A673 (cell line): Measurements from ENCODE around the gene BMP5. TPM values are rescaled to one million over a fixed set of nuclear protein-coding genes. Genes with fewer than 3 reads are reported as not detected.

Source experiments
- BruUV-seq: library from RNA; stranded (reverse); fragments of 400-500 nt; replicated peaks from 2 replicates; lab custom pipeline; 2021; lab: Mats Ljungman, UMichigan
- CTCF ChIA-PET: fragments of 300-600 bp; sonication (Branson Sonifier 250); formaldehyde crosslinking; loops from one replicate; lab custom pipeline; 2022; ENCODE audit warnings: antibody characterized with exemption; lab: Charles Lee
- POLR2A ChIA-PET: fragments of 300-600 bp; sonication (Branson Sonifier 250); formaldehyde crosslinking; loops from one replicate; lab custom pipeline; 2022; ENCODE audit warnings: antibody characterized with exemption; ENCODE audit not compliant: low non-redundant PET; lab: Charles Lee
- DNase-seq: peaks from one replicate; pipeline ENCODE4 v3.0.0-alpha.2; 2015; ENCODE audit warnings: low spot score
- H3K27ac ChIP-seq: fragments of 200-600 bp; sonication (generic); 2 replicates; pipeline ENCODE4 v1.5.1; 2016; ENCODE audit warnings: mixed run types, low read depth, mild to moderate bottlenecking, mixed read lengths, antibody characterized with exemption, low read length; ENCODE audit not compliant: poor library complexity, severe bottlenecking
- H3K27me3 ChIP-seq: fragments of 200-600 bp; sonication (generic); replicated peaks from 2 replicates; pipeline ENCODE4 v1.6.1; 2017; ENCODE audit warnings: mixed run types, low read depth, mild to moderate bottlenecking, mixed read lengths, antibody characterized with exemption, low read length; ENCODE audit not compliant: insufficient read depth, poor library complexity
- H3K36me3 ChIP-seq: fragments of 200-600 bp; sonication (generic); 2 replicates; pipeline ENCODE4 v1.6.1; 2016; ENCODE audit warnings: mixed run types, mild to moderate bottlenecking, mixed read lengths, antibody characterized with exemption, low read length; ENCODE audit not compliant: insufficient read depth, poor library complexity, severe bottlenecking
- H3K4me1 ChIP-seq: fragments of 200-600 bp; sonication (generic); 2 replicates; pipeline ENCODE4 v1.6.1; 2017; ENCODE audit warnings: mixed run types, mild to moderate bottlenecking, mixed read lengths, antibody characterized with exemption, low read length; ENCODE audit not compliant: insufficient read depth, poor library complexity, severe bottlenecking
- H3K4me3 ChIP-seq: fragments of 200-600 bp; sonication (generic); 2 replicates; pipeline ENCODE4 v1.5.1; 2016; ENCODE audit warnings: low read depth, mixed run types, mild to moderate bottlenecking, mixed read lengths, low read length; ENCODE audit not compliant: poor library complexity, severe bottlenecking
- H3K9me3 ChIP-seq: fragments of 200-600 bp; sonication (generic); 2 replicates; pipeline ENCODE4 v1.6.1; 2016; ENCODE audit warnings: mixed run types, low read depth, mild to moderate bottlenecking, mixed read lengths, antibody characterized with exemption, low read length; ENCODE audit not compliant: poor library complexity, severe bottlenecking
- EZH2 ChIP-seq: fragments of 200-600 bp; sonication (generic); IDR thresholded peaks from 2 replicates; pipeline ENCODE4 v1.6.1; 2017; ENCODE audit warnings: borderline replicate concordance, low read depth, mild to moderate bottlenecking, mixed read lengths, antibody characterized with exemption, low read length; ENCODE audit not compliant: poor library complexity, severe bottlenecking
- intact Hi-C: fragments of 100-400 bp; cut with micrococcal nuclease; formaldehyde crosslinking; loops from one replicate; pipeline ENCODE4 v1.10.0; 2022; ENCODE audit not compliant: unreplicated experiment
- total RNA-seq: library from RNA; stranded (reverse); gene quantifications from 2 replicates; pipeline ENCODE4 v1.2.3, GENCODE V29; 2021
- TF ChIP-seq, protein P1 (sequence below): fragments of 300-800, 200-600 bp; sonication (generic); conservative IDR thresholded peaks from 2 replicates; pipeline ENCODE4 v1.5.1; 2017; ENCODE audit warnings: low read depth, mild to moderate bottlenecking, antibody characterized with exemption, low read length, moderate library complexity, mixed read lengths

Gene BMP5
- total RNA-seq, 1 experiment from 2014 or later = 0.49 TPM

DNA sequence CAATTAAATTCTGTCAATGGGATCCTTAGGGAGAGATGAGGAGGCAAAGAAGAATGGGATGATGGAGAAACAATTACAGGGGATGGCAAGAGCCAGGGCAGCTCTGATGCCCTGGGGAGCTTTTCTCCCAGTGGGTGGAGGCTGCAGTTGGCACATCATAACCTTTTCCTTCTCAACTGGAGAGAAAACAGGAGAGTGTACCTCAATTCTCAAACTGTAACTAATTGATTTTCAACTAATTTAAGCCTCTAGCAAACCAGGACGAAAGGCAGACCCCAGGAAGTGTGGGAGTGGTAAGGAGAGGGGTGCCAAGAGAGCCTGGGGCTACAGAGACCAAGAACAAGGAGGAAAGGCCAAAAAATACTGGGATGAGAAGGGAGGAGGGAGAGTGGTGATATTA is 5.7 kb downstream of the BMP5 start:
- intact Hi-C loops = no loop called here
- H3K4me3 ChIP-seq = no peak overlapping the region
- POLR2A ChIA-PET = no interaction called here

DNA sequence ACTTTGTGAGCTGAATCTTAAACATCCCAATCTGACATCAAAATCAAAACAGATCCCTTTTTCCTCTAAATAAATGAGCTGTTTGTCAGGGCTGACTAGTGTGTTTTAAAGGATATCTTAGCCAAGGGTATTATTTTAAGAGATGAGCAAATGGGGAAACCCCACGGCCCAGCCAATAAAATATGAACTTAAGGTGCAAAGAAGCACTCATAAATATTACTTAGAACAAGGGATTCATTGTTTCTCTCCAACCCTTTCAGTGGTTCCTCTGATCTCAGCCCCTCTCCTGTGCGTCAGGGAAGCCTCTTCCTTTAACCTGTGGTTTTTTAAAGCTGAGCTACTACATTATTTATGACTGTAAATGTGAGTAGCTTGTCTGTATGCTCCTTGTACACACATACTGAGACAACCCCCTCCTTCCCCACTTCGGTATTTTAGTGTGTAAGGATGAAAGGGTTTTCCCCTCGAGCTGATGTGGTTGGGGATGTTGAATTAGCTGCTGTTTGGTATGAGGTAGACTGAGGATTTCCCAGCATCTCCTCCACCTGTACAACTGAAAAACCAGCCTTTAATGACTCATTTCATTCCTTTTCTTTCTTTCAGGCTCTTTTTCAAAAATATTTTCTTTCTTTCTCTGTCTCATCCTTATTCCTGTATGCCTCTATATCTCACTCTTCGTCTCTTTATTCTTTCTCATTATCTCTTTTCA is 6.5 kb downstream of the BMP5 start:
- H3K4me3 ChIP-seq = no peak overlapping the region
- H3K27me3 ChIP-seq = no peaks in the 10 kb centered on the region
- H3K9me3 ChIP-seq = no peaks in the 10 kb centered on the region
- peak; percentile 18 for DNase-seq
- H3K27ac ChIP-seq = no peak overlapping the region
- no peak for TF ChIP-seq EZH2
- TF ChIP-seq, protein P1, sequence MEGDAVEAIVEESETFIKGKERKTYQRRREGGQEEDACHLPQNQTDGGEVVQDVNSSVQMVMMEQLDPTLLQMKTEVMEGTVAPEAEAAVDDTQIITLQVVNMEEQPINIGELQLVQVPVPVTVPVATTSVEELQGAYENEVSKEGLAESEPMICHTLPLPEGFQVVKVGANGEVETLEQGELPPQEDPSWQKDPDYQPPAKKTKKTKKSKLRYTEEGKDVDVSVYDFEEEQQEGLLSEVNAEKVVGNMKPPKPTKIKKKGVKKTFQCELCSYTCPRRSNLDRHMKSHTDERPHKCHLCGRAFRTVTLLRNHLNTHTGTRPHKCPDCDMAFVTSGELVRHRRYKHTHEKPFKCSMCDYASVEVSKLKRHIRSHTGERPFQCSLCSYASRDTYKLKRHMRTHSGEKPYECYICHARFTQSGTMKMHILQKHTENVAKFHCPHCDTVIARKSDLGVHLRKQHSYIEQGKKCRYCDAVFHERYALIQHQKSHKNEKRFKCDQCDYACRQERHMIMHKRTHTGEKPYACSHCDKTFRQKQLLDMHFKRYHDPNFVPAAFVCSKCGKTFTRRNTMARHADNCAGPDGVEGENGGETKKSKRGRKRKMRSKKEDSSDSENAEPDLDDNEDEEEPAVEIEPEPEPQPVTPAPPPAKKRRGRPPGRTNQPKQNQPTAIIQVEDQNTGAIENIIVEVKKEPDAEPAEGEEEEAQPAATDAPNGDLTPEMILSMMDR = no peak
- H3K4me1 ChIP-seq = peaks cover 20% of the 10 kb centered on the region
- H3K36me3 ChIP-seq = no peaks in the 10 kb centered on the region
- POLR2A ChIA-PET = no interaction called here
- intact Hi-C loops = no loop called here
- BruUV-seq = no TSS peak
- CTCF ChIA-PET = no interaction called here

More for the DNA sequence above, 5.7 kb downstream of the BMP5 start:
- Histone ChIP-seq H3K27me3 (no peaks in the 10 kb centered on the region), H3K9me3 (no peaks in the 10 kb centered on the region), H3K4me1 (peaks cover 20% of the 10 kb centered on the region), H3K36me3 (no peaks in the 10 kb centered on the region), H3K27ac (no peak overlapping the region)
- BruUV-seq = no TSS peak
- TF ChIP-seq, protein P1 = no peak
- TF ChIP-seq EZH2 = no peak
- DNase-seq = peak; percentile 21
- CTCF ChIA-PET = no interaction called here

DNA sequence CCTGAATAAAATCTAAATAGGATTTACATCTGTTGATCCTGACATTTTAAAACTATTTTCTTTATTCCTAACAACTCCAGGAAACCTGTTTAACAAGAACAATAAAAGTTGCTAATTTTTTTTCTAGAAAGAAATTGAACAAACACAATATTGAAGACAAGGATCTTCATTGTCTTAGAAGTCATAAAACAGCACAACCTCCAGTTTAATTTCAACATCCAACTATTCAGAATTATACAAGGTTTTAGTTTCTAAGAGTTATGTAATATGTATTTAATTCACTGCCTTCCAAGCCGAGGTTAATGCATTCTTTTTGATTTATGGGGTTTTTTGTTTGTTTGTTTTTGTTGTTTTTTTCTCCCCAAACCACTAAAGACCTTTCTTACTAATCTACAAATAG is 7.2 kb downstream of the BMP5 start:
- DNase-seq = no peak
- no TSS peak for BruUV-seq
- no peak for TF ChIP-seq EZH2
- TF ChIP-seq, protein P1 = no peak
- no peaks in the 10 kb centered on the region for H3K9me3 ChIP-seq
- CTCF ChIA-PET = no interaction called here
- no peak overlapping the region for H3K27ac ChIP-seq
- POLR2A ChIA-PET = no interaction called here
- H3K27me3 ChIP-seq = no peaks in the 10 kb centered on the region
- peaks cover 20% of the 10 kb centered on the region for H3K4me1 ChIP-seq
- no peak overlapping the region for H3K4me3 ChIP-seq
- intact Hi-C loops = no loop called here
- no peaks in the 10 kb centered on the region for H3K36me3 ChIP-seq
